NCI-H187 treated with DMSO at 0.1 percent for 48 hours (cell line): Measurements from ENCODE around the gene PKD2L2.
"Not testable (repeated sequence)": the region's sequence is repeated elsewhere in the genome, so short reads cannot be mapped to it uniquely, and the experiment has no call there.

Experiments used
- DNase-seq: peaks from one replicate; lab custom pipeline; 2025; lab: John Stamatoyannopoulos, UW

PKD2L2 gene

GRCh38 chr5:137957948-137958347 is 68.7 kb downstream of the PKD2L2 start:
- DNase-seq, result no peak

- DNase-seq, result no peak
Measured at GRCh38 chr5:137959488-137959887, 70.2 kb downstream of the PKD2L2 start.

- no peak for DNase-seq
Measured at GRCh38 chr5:137960141-137960540, 70.9 kb downstream of the PKD2L2 start.

- DNase-seq, result no peak
Measured at GRCh38 chr5:137960819-137961218, 71.6 kb downstream of the PKD2L2 start.

GRCh38 chr5:137970384-137970783 is 81.1 kb downstream of the PKD2L2 start:
- DNase-seq, result not testable (repeated sequence)

- DNase-seq, result no peak
Measured at GRCh38 chr5:137975208-137975607, 86.0 kb downstream of the PKD2L2 start.

- no peak for DNase-seq
Measured at GRCh38 chr5:137989419-137989818, 100.2 kb downstream of the PKD2L2 start.
